IPS-NIHi11 (cell line): ENCODE data around the gene GRK3.

Source experiments
- DNase-seq: peaks from one replicate; pipeline ENCODE4 v3.0.0; 2012; ENCODE audit warnings: mixed read lengths, low spot score

The GRK3 gene

DNA sequence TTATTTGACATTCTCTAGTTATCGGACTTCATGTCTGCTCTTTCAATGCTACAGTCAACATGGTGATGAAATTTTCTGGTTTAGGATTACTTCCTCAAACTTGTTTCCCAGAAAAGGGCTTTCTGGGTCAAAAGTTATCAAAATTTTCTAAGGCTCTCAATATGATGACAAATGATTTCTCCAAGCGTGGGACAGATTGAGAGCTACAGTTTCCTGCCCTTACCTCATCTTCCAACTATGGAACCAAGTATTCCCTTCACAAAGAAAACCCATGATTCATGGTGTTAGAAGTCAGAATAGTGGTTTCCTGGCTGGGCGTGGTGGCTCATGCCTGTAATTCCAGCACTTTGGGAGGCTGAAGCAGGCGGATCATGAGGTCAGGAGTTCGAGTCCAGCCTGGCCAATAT, 195.4 kb downstream of the GRK3 start:
- DNase-seq, result no peak

- DNase-seq, result no peak
These were observed 195.8 kb downstream of the GRK3 start for GRCh38 chr22:25760294-25760693.

GRCh38 chr22:25760848-25761595, 196.5 kb downstream of the GRK3 start:
- no peak for DNase-seq

- no peak for DNase-seq
These were observed 197.7 kb downstream of the GRK3 start for GRCh38 chr22:25762147-25762546.

DNA sequence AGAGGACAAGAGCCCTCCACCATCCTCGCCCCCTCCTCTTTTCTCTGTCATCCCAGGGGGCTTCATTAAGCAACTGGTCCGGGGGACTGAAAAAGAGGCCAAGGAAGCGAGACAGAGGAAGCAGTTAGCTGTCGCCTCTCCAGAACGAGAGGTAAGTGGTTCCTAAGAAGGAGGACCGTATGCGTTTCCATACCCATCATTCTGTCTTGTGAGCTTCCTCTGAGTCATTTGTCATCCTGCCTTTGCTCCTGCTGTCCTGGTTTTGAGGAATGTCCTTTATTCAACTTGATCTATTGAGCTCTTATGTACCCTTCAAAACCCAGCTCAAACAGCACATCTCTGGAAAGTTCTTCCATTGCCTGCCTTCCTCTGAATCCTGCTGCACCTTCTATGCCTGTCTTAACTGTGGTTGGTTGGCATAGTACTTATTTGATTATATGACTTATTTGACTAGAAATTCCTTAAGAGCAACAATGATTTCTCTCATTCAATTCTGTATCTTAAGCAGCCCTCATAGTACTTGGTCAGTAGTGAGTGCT, 198.8 kb downstream of the GRK3 start:
- DNase-seq, result no peak

- DNase-seq, result peak; percentile 71
These were observed 200.0 kb downstream of the GRK3 start for GRCh38 chr22:25764270-25765015.

- DNase-seq, result no peak
These were observed 200.5 kb downstream of the GRK3 start for GRCh38 chr22:25765016-25765367.

GRCh38 chr22:25765801-25766200, 201.3 kb downstream of the GRK3 start:
- DNase-seq, result no peak

GRCh38 chr22:25766418-25766817, 201.9 kb downstream of the GRK3 start:
- DNase-seq, result no peak

GRCh38 chr22:25770333-25770732, 205.9 kb downstream of the GRK3 start:
- DNase-seq, result no peak

- no peak for DNase-seq
These were observed 207.8 kb downstream of the GRK3 start for GRCh38 chr22:25772288-25772687.

GRCh38 chr22:25774575-25775026, 210.1 kb downstream of the GRK3 start:
- DNase-seq, result peak; percentile 75

- peak; percentile 64 for DNase-seq
These were observed 211.1 kb downstream of the GRK3 start for GRCh38 chr22:25775531-25775930.

GRCh38 chr22:25777411-25777810, 212.9 kb downstream of the GRK3 start:
- DNase-seq, result no peak

DNA sequence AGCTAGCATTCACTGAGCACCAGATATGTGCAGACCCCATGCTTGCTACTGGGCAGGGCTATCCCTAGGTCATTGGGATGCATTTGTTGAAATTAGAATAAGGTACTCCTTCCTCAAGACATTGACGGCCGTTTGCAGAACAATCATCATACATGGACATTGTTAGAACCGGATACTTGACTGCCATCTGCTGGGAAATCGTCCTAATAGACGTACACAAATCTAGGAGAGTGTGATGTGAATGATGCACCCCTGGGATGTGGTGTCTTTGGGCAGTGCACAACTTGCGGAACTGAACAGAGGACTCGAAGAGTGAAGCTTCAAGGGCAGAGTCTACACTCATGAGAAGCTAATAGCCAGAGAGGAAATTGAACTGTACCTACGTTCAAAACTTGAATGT, 213.4 kb downstream of the GRK3 start:
- no peak for DNase-seq
